Thyroid gland (tissue), 4 donors: ENCODE measurements around the gene TEX44. TPM values are rescaled to one million over a fixed set of nuclear protein-coding genes. Genes with fewer than 3 reads are reported as not detected.
A peak's percentile ranks its signal among the peaks of the same experiment; 100 is the strongest.
"Not testable (repeated sequence)": the region's sequence is repeated elsewhere in the genome, so short reads cannot be mapped to it uniquely, and the experiment has no call there.

Source experiments
- DNase-seq, 2 donors: peaks; one replicate each; pipeline ENCODE4 v3.0.0-alpha.2; 2019
- H3K27ac ChIP-seq, 3 donors: fragments of 200-600 bp; sonication (generic); 1 replicate in 2 of 3; 2 replicates in 1 of 3; pipeline ENCODE4 v1.5.1; 2016 to 2019; ENCODE audit warnings: mild to moderate bottlenecking in 1 of 3, moderate library complexity in 1 of 3
- H3K27me3 ChIP-seq: fragments of 200-600 bp; sonication (generic); one replicate; pipeline ENCODE4 v1.5.1; 2019
- H3K36me3 ChIP-seq, 2 donors: fragments of 200-600 bp; sonication (generic); one replicate each; pipeline ENCODE4 v1.5.1; 2016 to 2019
- H3K4me1 ChIP-seq, 2 donors: fragments of 200-600 bp; sonication (generic); one replicate each; pipeline ENCODE4 v1.5.1; 2017 to 2019
- H3K4me3 ChIP-seq, 3 donors: fragments of 200-600 bp; sonication (generic); replicated peaks in 1 of 3; 1 replicate in 2 of 3; 2 replicates in 1 of 3; pipeline ENCODE4 v1.5.1; 2016; ENCODE audit warnings: mild to moderate bottlenecking in 1 of 3
- H3K9me3 ChIP-seq: fragments of 200-600 bp; sonication (generic); one replicate; pipeline ENCODE4 v1.5.1; 2017
- POLR2A ChIP-seq, 2 donors: fragments of 450-650 bp; IDR thresholded peaks; one replicate each; pipeline ENCODE4 v1.6.1; 2017; ENCODE audit warnings: antibody characterized with exemption in 2 of 2, mild to moderate bottlenecking in 2 of 2, moderate library complexity in 1 of 2
- WGBS, 2 donors: methylation state at CpG; one replicate each; pipeline ENCODE4 v1.1.5; 2017; 5-methylcytosine and 5-hydroxymethylcytosine counted together
- intact Hi-C: fragments of 100-400 bp; cut with DNase I; formaldehyde crosslinking; loops from one replicate; pipeline ENCODE4 v1.15.1; 2023
- total RNA-seq, 4 donors: library from RNA; depleted of rRNA; stranded (reverse); fragments of >200 nt; gene quantifications; one replicate each; pipeline ENCODE4 v1.2.3, GENCODE V29; 2016
- TF ChIP-seq, protein P1 (sequence below), 6 experiments: fragments of 200-600 bp in 3 of 6; fragments of 450-650 bp in 3 of 6; sonication (generic) in 3 of 6; IDR thresholded peaks; one replicate each; pipeline ENCODE4 v1.5.1; 2016 to 2019; ENCODE audit warnings: antibody characterized with exemption in 6 of 6, mild to moderate bottlenecking in 2 of 6, inconsistent platforms in 1 of 6, moderate library complexity in 1 of 6

The TEX44 gene
- total RNA-seq, 4 donors from 2014 or later, result 0.54 TPM; not detected in 3

DNA sequence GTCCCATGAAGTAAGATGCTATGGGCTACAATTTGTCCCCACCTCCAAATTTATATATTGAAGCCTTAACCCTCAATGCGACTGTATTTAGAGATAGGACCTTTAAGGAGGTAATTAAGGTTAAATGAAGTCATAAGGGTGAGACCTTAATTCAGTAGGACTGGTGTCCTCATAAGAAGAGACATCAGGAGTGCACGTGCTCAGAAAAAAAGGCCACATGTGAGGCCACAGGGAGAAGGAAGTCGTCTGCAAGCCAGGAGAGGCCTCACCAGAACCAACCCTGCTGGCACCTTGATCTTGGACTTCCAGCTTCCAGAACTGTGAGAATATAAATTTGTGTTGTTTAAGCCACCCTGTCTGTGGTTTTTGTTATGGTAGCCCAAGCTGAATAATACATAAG is 25.5 kb upstream of the TEX44 start:
- Histone ChIP-seq H3K36me3 (no peaks in the 10 kb centered on the region), H3K4me3 (no peak overlapping the region), H3K27me3 (no peaks in the 10 kb centered on the region), H3K27ac (no peak overlapping the region), H3K9me3 (no peaks in the 10 kb centered on the region), H3K4me1 (no peaks in the 10 kb centered on the region)
- no peak for DNase-seq
- intact Hi-C loops, result loop anchor here (5.0 kb wide), 1 partner anchor 35 kb away; no protein-coding TSS in a partner anchor
- WGBS, 2 donors, result 92% methylated on average over 3 of the region's 3 CpGs
- TF ChIP-seq, protein P1, sequence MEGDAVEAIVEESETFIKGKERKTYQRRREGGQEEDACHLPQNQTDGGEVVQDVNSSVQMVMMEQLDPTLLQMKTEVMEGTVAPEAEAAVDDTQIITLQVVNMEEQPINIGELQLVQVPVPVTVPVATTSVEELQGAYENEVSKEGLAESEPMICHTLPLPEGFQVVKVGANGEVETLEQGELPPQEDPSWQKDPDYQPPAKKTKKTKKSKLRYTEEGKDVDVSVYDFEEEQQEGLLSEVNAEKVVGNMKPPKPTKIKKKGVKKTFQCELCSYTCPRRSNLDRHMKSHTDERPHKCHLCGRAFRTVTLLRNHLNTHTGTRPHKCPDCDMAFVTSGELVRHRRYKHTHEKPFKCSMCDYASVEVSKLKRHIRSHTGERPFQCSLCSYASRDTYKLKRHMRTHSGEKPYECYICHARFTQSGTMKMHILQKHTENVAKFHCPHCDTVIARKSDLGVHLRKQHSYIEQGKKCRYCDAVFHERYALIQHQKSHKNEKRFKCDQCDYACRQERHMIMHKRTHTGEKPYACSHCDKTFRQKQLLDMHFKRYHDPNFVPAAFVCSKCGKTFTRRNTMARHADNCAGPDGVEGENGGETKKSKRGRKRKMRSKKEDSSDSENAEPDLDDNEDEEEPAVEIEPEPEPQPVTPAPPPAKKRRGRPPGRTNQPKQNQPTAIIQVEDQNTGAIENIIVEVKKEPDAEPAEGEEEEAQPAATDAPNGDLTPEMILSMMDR (IDR thresholded peaks at IDR 0.05), result no peak
- TF ChIP-seq POLR2A (IDR thresholded peaks at IDR 0.05), result no peak

- Histone ChIP-seq H3K4me1 (no peaks in the 10 kb centered on the region), H3K36me3 (no peaks in the 10 kb centered on the region), H3K27ac (no peak overlapping the region), H3K27me3 (no peaks in the 10 kb centered on the region), H3K9me3 (no peaks in the 10 kb centered on the region), H3K4me3 (no peak overlapping the region)
- WGBS, 2 donors, result 74 to 89% methylated on average over 3 to 6 of the region's 6 CpGs
- intact Hi-C loops, result loop anchor here (5.0 kb wide), 1 partner anchor 34 kb away; no protein-coding TSS in a partner anchor
- no peak for DNase-seq
- no peak for TF ChIP-seq POLR2A (IDR thresholded peaks at IDR 0.05)
- TF ChIP-seq, protein P1 (IDR thresholded peaks at IDR 0.05), result no peak
These were observed 24.4 kb upstream of the TEX44 start for GRCh38 chr2:231568098-231568784.

DNA sequence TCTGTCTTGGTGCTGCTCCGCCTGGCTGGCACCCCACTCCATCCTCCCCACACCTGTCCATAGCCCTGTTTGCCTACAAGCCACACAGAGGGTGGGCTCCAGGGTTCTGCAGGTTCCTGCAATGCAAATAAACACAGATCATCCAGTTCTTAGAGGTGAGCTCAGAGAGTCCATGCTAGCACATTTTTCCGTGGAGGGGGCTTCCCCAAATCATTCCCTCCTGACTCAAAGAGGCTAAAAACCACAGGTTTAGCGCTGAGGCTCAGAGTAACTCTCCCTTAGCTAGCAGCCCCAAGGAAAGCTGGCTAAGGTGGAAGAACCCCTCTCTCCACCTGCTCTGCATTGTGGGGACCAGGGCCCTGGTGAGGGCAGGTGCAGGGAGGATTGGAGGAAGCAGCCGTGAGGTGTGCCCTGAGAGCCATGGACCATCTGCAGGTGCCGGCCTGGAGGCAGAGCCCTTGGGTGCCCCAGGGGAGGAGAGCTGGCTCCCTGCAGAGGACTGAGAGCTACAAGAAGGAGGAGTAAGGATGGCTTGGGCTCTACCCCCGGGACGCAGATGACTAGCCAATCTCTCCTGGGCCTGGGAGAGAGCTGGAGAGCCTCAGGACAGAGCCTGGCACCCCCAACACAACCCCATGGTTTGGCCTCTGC is 23.8 kb upstream of the TEX44 start:
- DNase-seq, result no peak
- intact Hi-C loops, result loop anchor here (5.0 kb wide), 1 partner anchor 33 kb away; no protein-coding TSS in a partner anchor
- H3K9me3 ChIP-seq, result no peaks in the 10 kb centered on the region
- no peaks in the 10 kb centered on the region for H3K27me3 ChIP-seq
- TF ChIP-seq, protein P1 (IDR thresholded peaks at IDR 0.05), result no peak
- no peaks in the 10 kb centered on the region for H3K36me3 ChIP-seq
- H3K4me3 ChIP-seq, result no peak overlapping the region
- H3K4me1 ChIP-seq, result no peaks in the 10 kb centered on the region
- 74 to 88% methylated on average over 3 to 7 of the region's 7 CpGs for WGBS, 2 donors
- no peak overlapping the region for H3K27ac ChIP-seq

DNA sequence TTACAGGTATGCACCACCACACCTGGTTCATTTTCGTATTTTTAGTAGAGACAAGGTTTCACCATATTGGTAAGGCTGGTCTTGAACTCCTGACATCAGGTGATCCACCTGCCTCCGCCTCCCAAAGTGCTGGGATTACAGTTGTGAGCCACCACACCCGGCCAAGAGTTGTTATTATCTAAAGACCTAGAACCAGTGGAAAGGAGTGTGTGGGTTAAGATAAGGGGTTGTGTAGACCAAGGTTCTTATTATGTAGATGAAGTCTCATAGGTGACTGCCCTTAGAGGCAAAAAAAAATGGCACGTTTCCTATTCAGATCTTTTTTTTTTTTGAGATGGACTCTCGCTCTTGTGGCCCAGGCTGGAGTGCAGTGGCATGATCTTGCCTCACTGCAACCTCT is 21.7 kb upstream of the TEX44 start:
- H3K27me3 ChIP-seq, H3K27ac ChIP-seq, H3K36me3 ChIP-seq, H3K4me1 ChIP-seq, H3K9me3 ChIP-seq, intact Hi-C loops, H3K4me3 ChIP-seq, DNase-seq: not testable (repeated sequence)
- 96% methylated on average over 5 of the region's 5 CpGs for WGBS, 2 donors

DNA sequence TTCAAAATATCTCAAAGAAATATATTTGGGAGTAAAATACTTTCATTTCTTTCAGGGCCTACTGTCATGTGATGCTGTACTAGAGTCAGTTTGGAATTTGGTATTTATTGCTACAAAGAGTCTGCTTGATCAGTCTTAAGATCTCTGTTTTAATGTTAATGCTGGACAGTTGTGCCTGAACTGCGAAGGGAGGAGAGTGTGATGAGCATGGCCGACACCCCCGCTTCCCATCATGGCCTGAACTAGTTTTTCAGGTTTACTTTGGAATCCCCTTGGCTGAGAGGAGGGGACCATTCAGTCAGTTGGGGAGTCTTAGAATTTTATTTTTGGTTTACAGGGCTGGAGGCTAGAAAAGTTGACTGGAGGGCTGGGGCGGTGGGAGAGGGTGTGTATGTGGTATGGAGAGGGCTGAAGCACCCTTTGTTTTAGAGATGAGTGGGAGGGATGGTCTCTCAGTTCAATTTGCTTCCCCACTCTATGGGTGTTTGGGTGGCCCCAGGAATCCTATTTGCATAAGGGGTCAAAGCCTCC is 20.9 kb upstream of the TEX44 start:
- H3K27ac ChIP-seq, result no peak overlapping the region
- TF ChIP-seq POLR2A (IDR thresholded peaks at IDR 0.05), result no peak
- TF ChIP-seq, protein P1 (IDR thresholded peaks at IDR 0.05), result no peak
- no peaks in the 10 kb centered on the region for H3K27me3 ChIP-seq
- no peak overlapping the region for H3K4me3 ChIP-seq
- no peaks in the 10 kb centered on the region for H3K4me1 ChIP-seq
- intact Hi-C loops, result no loop called here
- 48 to 60% methylated on average over 4 of the region's 4 CpGs for whole genome bisulfite sequencing, 2 donors
- no peaks in the 10 kb centered on the region for H3K9me3 ChIP-seq
- no peaks in the 10 kb centered on the region for H3K36me3 ChIP-seq
- DNase-seq, result peak in 1 of 2 donors; percentile 27
